ENCODE data around the gene ANTXR2. TPM values are rescaled to one million over a fixed set of nuclear protein-coding genes. Genes with fewer than 3 reads are reported as not detected.

ANTXR2 gene
- total RNA-seq, 2 donors from 2014 or later, result 13.6 to 16.4 TPM

DNA sequence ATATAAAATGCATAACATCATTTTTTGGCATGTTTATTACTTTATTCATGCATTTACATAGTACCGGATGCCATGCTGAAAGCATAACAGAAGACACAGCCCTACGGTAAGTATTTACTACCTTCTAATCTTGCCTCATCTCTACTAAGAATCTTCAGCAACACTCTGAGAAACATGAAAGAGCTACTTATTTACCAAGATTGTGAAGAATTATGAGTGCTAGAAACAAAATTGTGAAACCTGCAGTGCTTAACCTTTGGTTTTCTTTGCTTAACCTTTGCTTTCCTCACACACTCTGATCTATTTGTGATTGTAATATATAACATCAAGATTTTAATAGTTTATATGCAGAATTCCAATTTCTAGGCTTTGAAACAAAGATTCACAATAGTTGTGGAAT is 7.4 kb downstream of the ANTXR2 start:
- H3K9me3 Mint-ChIP-seq, result no peaks in the 10 kb centered on the region
- Histone ChIP-seq H3K4me3 (ENCODE audit: low read length) (no peak overlapping the region), H3K36me3 (ENCODE audit: control insufficient read depth, insufficient read depth, low read length) (no peaks in the 10 kb centered on the region), H3K27me3 (ENCODE audit: control insufficient read depth, insufficient read depth, low read length, poor library complexity, severe bottlenecking) (no peaks in the 10 kb centered on the region), H3K27ac (ENCODE audit: low read depth, low read length) (no peak overlapping the region), H3K9ac (ENCODE audit: extremely low read depth, low read length, poor library complexity, severe bottlenecking) (no peak overlapping the region), H3K9me3 (ENCODE audit: control insufficient read depth, low read length) (no peaks in the 10 kb centered on the region), H3K4me1 (ENCODE audit: control insufficient read depth, insufficient read depth, low read length) (no peaks in the 10 kb centered on the region)
- H3K4me1 Mint-ChIP-seq, result no peaks in the 10 kb centered on the region
- DNase-seq, result no peak
- H3K27me3 Mint-ChIP-seq (ENCODE audit: insufficient read depth), result peaks cover 7% of the 10 kb centered on the region
- WGBS, 2 experiments (ENCODE audit: insufficient coverage in 1 of 2, insufficient read length in 1 of 2), result 97% methylated on average over 2 of the region's 2 CpGs; no CpG with 5 or more reads in 1 of the 2 experiments
- no peaks in the 10 kb centered on the region for H3K36me3 Mint-ChIP-seq (ENCODE audit: low read depth)
- TF ChIP-seq, protein P1, sequence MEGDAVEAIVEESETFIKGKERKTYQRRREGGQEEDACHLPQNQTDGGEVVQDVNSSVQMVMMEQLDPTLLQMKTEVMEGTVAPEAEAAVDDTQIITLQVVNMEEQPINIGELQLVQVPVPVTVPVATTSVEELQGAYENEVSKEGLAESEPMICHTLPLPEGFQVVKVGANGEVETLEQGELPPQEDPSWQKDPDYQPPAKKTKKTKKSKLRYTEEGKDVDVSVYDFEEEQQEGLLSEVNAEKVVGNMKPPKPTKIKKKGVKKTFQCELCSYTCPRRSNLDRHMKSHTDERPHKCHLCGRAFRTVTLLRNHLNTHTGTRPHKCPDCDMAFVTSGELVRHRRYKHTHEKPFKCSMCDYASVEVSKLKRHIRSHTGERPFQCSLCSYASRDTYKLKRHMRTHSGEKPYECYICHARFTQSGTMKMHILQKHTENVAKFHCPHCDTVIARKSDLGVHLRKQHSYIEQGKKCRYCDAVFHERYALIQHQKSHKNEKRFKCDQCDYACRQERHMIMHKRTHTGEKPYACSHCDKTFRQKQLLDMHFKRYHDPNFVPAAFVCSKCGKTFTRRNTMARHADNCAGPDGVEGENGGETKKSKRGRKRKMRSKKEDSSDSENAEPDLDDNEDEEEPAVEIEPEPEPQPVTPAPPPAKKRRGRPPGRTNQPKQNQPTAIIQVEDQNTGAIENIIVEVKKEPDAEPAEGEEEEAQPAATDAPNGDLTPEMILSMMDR (conservative IDR thresholded peaks at IDR 0.05), result no peak
- H3K4me3 Mint-ChIP-seq, result no peak overlapping the region
- H3K27ac Mint-ChIP-seq, result no peak overlapping the region

DNA sequence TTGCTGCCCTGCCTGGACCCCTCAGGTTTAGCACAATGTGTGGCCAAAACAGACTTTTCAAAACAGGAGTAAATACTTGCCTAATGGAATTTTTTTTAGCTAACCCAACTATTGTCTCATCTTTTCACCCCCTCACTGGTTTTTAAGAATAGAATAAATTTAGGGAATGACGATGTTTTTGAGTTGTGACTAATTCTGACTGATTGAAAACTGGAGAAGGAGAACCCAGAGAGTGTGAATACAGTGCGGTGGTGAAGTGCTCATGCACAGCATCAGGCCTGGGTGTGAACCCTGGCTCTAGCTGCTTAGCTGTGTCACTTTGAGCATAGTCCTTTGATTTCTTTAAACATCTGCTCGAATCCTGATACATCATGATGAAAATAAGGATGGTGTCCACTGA is 10.5 kb downstream of the ANTXR2 start:
- no peak overlapping the region for H3K9ac ChIP-seq (ENCODE audit: extremely low read depth, low read length, poor library complexity, severe bottlenecking)
- Mint-ChIP-seq H3K36me3 (ENCODE audit: low read depth) (no peaks in the 10 kb centered on the region), H3K9me3 (no peaks in the 10 kb centered on the region), H3K4me1 (peaks cover 10% of the 10 kb centered on the region), H3K27ac (no peak overlapping the region), H3K4me3 (no peak overlapping the region), H3K27me3 (ENCODE audit: insufficient read depth) (no peaks in the 10 kb centered on the region)
- TF ChIP-seq, protein P1 (conservative IDR thresholded peaks at IDR 0.05), result no peak
- H3K4me1 ChIP-seq (ENCODE audit: control insufficient read depth, insufficient read depth, low read length), result no peaks in the 10 kb centered on the region
- H3K36me3 ChIP-seq (ENCODE audit: control insufficient read depth, insufficient read depth, low read length), result no peaks in the 10 kb centered on the region
- no peak for DNase-seq
- 66 to 91% methylated on average over 2 to 3 of the region's 3 CpGs for WGBS, 2 experiments (ENCODE audit: insufficient coverage in 1 of 2, insufficient read length in 1 of 2)
- H3K4me3 ChIP-seq (ENCODE audit: low read length), result no peak overlapping the region
- H3K9me3 ChIP-seq (ENCODE audit: control insufficient read depth, low read length), result no peaks in the 10 kb centered on the region
- no peak overlapping the region for H3K27ac ChIP-seq (ENCODE audit: low read depth, low read length)
- no peaks in the 10 kb centered on the region for H3K27me3 ChIP-seq (ENCODE audit: control insufficient read depth, insufficient read depth, low read length, poor library complexity, severe bottlenecking)

DNA sequence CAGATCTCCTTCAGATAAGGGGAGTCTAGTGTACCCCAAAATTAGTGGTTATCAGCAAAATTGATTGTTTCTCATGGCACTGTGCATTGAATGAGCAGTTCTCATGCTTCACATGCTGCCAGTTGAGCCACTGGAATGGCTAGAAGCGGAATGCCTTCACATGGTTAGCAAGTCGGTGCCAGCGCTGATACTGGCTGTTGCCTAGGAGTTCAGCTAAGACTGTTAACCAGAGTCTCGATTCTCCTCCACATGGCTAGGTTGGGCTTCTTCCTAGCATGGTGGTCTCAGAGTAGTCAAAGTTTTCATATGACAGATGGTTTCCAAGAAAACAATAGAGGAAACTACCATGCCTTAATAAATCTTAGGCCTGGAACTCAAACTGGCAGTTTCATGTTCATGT is 12.2 kb downstream of the ANTXR2 start:
- H3K36me3 ChIP-seq (ENCODE audit: control insufficient read depth, insufficient read depth, low read length), result no peaks in the 10 kb centered on the region
- no peak overlapping the region for H3K4me3 Mint-ChIP-seq
- H3K9me3 Mint-ChIP-seq, result no peaks in the 10 kb centered on the region
- no peaks in the 10 kb centered on the region for H3K27me3 Mint-ChIP-seq (ENCODE audit: insufficient read depth)
- TF ChIP-seq, protein P1 (conservative IDR thresholded peaks at IDR 0.05), result no peak
- H3K4me1 ChIP-seq (ENCODE audit: control insufficient read depth, insufficient read depth, low read length), result no peaks in the 10 kb centered on the region
- DNase-seq, result no peak
- peaks cover 10% of the 10 kb centered on the region for H3K4me1 Mint-ChIP-seq
- no peak overlapping the region for H3K27ac Mint-ChIP-seq
- H3K27ac ChIP-seq (ENCODE audit: low read depth, low read length), result no peak overlapping the region
- WGBS, 2 experiments (ENCODE audit: insufficient coverage in 1 of 2, insufficient read length in 1 of 2), result 95% methylated on average over 3 to 4 of the region's 4 CpGs
- H3K27me3 ChIP-seq (ENCODE audit: control insufficient read depth, insufficient read depth, low read length, poor library complexity, severe bottlenecking), result no peaks in the 10 kb centered on the region
- H3K4me3 ChIP-seq (ENCODE audit: low read length), result no peak overlapping the region
- H3K9me3 ChIP-seq (ENCODE audit: control insufficient read depth, low read length), result no peaks in the 10 kb centered on the region
- no peak overlapping the region for H3K9ac ChIP-seq (ENCODE audit: extremely low read depth, low read length, poor library complexity, severe bottlenecking)
- H3K36me3 Mint-ChIP-seq (ENCODE audit: low read depth), result no peaks in the 10 kb centered on the region

Data from endodermal cell (in vitro differentiated cells).